ENCODE results near the gene HBM.

Gene HBM

DNA sequence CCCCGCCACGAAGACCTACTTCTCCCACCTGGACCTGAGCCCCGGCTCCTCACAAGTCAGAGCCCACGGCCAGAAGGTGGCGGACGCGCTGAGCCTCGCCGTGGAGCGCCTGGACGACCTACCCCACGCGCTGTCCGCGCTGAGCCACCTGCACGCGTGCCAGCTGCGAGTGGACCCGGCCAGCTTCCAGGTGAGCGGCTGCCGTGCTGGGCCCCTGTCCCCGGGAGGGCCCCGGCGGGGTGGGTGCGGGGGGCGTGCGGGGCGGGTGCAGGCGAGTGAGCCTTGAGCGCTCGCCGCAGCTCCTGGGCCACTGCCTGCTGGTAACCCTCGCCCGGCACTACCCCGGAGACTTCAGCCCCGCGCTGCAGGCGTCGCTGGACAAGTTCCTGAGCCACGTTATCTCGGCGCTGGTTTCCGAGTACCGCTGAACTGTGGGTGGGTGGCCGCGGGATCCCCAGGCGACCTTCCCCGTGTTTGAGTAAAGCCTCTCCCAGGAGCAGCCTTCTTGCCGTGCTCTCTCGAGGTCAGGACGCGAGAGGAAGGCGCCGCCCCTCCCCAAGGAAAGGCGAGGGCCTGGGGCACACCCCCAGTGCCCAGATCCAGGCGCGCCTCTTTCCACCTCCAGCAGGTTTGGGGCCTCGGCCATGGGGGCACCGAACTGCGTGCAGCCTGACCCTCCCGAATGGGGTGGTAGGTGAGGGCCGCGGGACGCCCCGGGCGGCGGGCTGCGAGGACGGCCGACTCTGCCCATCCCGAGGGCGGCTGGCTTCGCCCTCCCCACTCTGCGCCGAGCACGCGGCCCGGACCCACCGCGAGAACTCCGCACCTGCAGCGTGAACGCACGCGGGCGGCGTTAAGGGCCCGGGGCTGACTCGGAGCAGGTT is 15.1 kb downstream of the HBM start:
- DNase-seq, result peak in 1 of 2 donors; percentile 81

DNA sequence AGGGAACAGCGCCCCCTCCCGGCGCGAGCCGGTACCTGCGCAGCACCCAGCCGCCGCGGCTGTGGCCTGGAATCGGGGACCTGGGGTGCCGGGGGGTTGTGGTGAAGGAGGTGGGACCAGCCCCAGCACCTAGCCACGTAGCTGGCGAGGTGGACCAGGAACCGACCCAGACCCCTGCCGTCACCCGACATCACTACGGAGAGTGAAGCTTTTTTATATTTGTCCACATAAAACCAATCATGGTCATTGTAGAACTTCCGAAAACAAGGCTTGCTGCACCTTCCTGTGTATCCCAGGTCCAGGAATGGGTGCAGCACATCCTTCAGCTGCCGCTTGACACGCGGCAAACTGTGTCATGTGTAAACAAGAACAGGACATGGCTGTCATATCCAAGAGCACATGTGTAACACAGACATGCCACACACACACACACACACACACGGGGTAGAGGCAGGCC is 15.8 kb downstream of the HBM start:
- H3K4me3 ChIP-seq, result peak overlapping the region in 1 of 2 donors; percentile 21

More for the DNA sequence above, 15.1 kb downstream of the HBM start:
- Histone ChIP-seq H3K36me3 (peaks cover 0 to 9% (median 0%) of the 10 kb centered on the region in 3 donors), H3K4me1 (peaks cover 10 to 24% (median 19%) of the 10 kb centered on the region in 4 donors), H3K27ac (no peak overlapping the region), H3K27me3 (peaks cover 0 to 47% of the 10 kb centered on the region in 2 donors), H3K9me3 (no peaks in the 10 kb centered on the region), H3K4me3 (peak overlapping the region; percentile 21 to 36)
- intact Hi-C loops (cut with DNase I; ENCODE audit: low total_unique reads), result loop anchor here (2.0 kb wide), 1 partner anchor 74 kb away; no protein-coding TSS in a partner anchor
- TF ChIP-seq, protein P1, sequence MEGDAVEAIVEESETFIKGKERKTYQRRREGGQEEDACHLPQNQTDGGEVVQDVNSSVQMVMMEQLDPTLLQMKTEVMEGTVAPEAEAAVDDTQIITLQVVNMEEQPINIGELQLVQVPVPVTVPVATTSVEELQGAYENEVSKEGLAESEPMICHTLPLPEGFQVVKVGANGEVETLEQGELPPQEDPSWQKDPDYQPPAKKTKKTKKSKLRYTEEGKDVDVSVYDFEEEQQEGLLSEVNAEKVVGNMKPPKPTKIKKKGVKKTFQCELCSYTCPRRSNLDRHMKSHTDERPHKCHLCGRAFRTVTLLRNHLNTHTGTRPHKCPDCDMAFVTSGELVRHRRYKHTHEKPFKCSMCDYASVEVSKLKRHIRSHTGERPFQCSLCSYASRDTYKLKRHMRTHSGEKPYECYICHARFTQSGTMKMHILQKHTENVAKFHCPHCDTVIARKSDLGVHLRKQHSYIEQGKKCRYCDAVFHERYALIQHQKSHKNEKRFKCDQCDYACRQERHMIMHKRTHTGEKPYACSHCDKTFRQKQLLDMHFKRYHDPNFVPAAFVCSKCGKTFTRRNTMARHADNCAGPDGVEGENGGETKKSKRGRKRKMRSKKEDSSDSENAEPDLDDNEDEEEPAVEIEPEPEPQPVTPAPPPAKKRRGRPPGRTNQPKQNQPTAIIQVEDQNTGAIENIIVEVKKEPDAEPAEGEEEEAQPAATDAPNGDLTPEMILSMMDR (IDR thresholded peaks at IDR 0.05), result no peak

DNA sequence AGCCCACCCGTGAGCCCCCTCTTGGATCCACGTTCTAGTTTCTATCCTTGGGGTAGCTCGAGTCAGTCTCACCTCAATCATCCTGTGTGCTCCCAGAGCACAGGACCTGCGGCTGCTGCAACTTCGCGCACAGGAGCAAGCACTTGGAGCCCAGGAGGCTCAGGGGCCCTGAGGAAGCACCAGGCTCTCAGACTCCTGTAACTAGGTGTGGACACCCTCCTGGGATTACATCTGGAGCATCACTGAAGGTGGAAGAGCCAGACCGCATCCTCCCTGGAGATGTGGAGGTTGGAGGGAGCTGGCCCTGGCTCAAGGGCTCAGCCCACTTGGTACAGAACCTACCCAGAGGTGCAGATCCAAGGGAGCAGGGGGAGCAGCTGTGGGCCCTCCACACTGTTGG is 17.2 kb downstream of the HBM start:
- Histone ChIP-seq H3K4me3 (no peak overlapping the region), H3K9me3 (no peaks in the 10 kb centered on the region), H3K27me3 (peaks cover 0 to 33% of the 10 kb centered on the region in 2 donors), H3K4me1 (peaks cover 10 to 21% (median 16%) of the 10 kb centered on the region in 4 donors), H3K36me3 (peaks cover 9 to 20% (median 9%) of the 10 kb centered on the region in 3 donors), H3K27ac (no peak overlapping the region)
- DNase-seq, result no peak
- TF ChIP-seq, protein P1 (IDR thresholded peaks at IDR 0.05), result no peak
- intact Hi-C loops (cut with DNase I; ENCODE audit: low total_unique reads), result no loop called here

More for the DNA sequence above, 15.8 kb downstream of the HBM start:
- TF ChIP-seq, protein P1 (IDR thresholded peaks at IDR 0.05), result peak; percentile 94 to 95
- DNase-seq, result peak in 1 of 2 donors; percentile 53
- intact Hi-C loops (cut with DNase I; ENCODE audit: low total_unique reads), result loop anchor here (2.0 kb wide), 1 partner anchor 75 kb away; no protein-coding TSS in a partner anchor
- H3K4me1 ChIP-seq, result peaks cover 10 to 23% (median 18%) of the 10 kb centered on the region in 4 donors
- H3K36me3 ChIP-seq, result peaks cover 0 to 9% (median 0%) of the 10 kb centered on the region in 3 donors
- H3K9me3 ChIP-seq, result no peaks in the 10 kb centered on the region
- peaks cover 0 to 44% of the 10 kb centered on the region in 2 donors for H3K27me3 ChIP-seq
- H3K27ac ChIP-seq, result no peak overlapping the region

DNA sequence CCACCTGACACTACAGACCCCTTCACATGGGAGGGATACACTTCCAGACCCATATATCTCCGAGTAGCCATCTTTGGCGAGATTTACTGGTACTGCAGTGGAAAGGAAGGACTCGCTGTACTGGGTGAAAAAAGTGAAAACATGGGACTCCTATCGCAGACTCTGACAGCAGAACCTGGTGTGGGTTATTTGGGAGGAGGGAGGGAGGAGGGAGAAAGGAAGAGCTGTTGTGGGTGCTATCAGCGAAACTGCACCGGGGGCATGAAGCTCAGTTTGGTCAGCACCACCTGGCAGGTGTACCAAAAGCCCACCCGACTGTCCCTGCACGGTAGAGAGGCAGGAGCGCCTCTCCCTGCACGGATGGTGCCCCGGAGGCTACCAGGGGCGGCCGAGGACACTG is 19.4 kb downstream of the HBM start:
- Histone ChIP-seq H3K9me3 (no peaks in the 10 kb centered on the region), H3K4me1 (peaks cover 10 to 16% (median 13%) of the 10 kb centered on the region in 4 donors), H3K27ac (no peak overlapping the region), H3K36me3 (peaks cover 27 to 40% (median 28%) of the 10 kb centered on the region in 3 donors), H3K4me3 (no peak overlapping the region), H3K27me3 (peaks cover 0 to 11% of the 10 kb centered on the region in 2 donors)
- intact Hi-C loops (cut with DNase I; ENCODE audit: low total_unique reads), result no loop called here
- no peak for DNase-seq
- TF ChIP-seq, protein P1 (IDR thresholded peaks at IDR 0.05), result no peak

DNA sequence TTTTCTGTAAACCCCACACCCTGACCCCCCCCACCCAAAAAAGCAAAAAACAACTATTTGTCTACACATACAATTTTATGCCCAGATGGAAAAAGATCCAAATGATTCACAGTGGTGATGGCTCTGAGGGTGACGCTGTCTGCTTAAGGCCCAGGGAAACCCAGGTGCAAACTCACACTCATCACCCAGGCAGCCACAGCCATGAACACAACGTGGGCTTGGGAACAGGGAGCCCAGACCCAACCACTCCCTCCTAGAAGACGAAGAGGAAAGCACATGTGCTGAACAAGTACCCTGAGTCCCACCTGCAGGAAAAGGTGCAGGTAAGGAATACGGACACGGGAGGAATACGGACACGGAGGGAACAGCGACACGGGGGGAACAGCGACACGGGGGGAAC is 19.9 kb downstream of the HBM start:
- H3K27ac ChIP-seq, result no peak overlapping the region
- H3K4me1 ChIP-seq, result peaks cover 7 to 11% (median 8%) of the 10 kb centered on the region in 4 donors
- no peaks in the 10 kb centered on the region for H3K9me3 ChIP-seq
- DNase-seq, result no peak
- H3K4me3 ChIP-seq, result no peak overlapping the region
- H3K36me3 ChIP-seq, result peaks cover 32 to 45% (median 33%) of the 10 kb centered on the region in 3 donors
- TF ChIP-seq, protein P1 (IDR thresholded peaks at IDR 0.05), result no peak
- intact Hi-C loops (cut with DNase I; ENCODE audit: low total_unique reads), result no loop called here
- H3K27me3 ChIP-seq, result peaks cover 0 to 6% of the 10 kb centered on the region in 2 donors

Measured in tibial artery (tissue), 4 donors.